Measurements from ENCODE around the gene BBOF1.

Gene BBOF1

DNA sequence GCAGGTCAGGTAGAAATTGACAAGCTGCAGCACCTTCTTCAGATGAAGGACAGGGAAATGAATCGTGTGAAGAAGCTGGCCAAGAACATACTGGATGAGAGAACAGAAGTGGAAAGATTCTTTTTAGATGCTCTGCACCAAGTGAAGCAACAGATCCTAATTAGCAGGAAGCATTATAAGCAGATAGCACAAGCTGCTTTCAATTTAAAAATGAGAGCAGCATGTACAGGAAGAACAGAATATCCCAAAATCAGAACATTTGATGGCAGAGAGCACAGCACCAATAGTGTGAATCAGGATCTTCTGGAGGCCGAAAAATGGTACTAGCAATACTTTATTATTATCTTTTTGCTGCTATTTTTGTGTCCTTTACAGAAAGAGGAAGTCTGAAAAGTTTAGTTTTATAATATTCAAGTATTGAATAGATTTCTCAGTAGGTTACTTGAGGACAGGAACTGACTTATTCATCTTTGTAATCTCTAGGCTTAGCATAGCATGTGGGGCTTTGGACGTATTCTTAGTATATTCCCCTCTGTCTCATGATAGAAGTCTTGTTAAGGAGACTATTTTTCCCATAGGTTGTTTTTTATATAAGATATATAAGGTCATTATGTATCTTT, 30.8 kb downstream of the BBOF1 start:
- DNase-seq (ENCODE audit: insufficient read length, low spot score) = peak; percentile 15
- TF ChIP-seq POLR2AphosphoS5 (IDR thresholded peaks at IDR 0.05; ENCODE audit: low read depth, low read length) = no peak
- peak; percentile 77 for TF ChIP-seq SPI1 (IDR thresholded peaks at IDR 0.05; ENCODE audit: low read depth, low read length)
- no peak for FAIRE-seq

DNA sequence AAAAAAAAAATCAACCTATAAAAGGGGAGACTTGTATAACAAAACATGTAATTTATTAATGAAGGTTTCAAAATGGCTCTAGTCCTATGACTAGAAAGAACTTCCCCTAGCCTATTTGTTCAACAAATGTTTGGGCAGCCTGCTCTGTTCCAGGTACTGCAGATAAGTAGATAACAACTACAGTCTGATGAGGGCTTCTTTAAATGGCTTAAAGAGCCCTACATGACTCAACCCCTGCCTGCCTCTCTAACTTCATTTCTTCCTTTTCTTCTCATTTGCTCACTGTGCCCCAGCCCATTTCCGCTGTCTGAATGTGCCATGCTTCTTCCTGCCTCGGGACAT, 43.6 kb downstream of the BBOF1 start:
- TF ChIP-seq POLR2A (IDR thresholded peaks at IDR 0.05; ENCODE audit: low read depth, low read length) (no peak), POU2F2 (IDR thresholded peaks at IDR 0.05; ENCODE audit: low read depth, low read length) (no peak), POLR2AphosphoS5 (IDR thresholded peaks at IDR 0.05; ENCODE audit: low read depth, low read length) (no peak), SPI1 (IDR thresholded peaks at IDR 0.05; ENCODE audit: low read depth, low read length) (no peak), PAX5 (IDR thresholded peaks at IDR 0.05; ENCODE audit: insufficient read depth, low read length, severe bottlenecking) (no peak), TAF1 (IDR thresholded peaks at IDR 0.05; ENCODE audit: low read depth, low read length) (no peak)
- FAIRE-seq = no peak
- no peak for DNase-seq (ENCODE audit: insufficient read length, low spot score)

DNA sequence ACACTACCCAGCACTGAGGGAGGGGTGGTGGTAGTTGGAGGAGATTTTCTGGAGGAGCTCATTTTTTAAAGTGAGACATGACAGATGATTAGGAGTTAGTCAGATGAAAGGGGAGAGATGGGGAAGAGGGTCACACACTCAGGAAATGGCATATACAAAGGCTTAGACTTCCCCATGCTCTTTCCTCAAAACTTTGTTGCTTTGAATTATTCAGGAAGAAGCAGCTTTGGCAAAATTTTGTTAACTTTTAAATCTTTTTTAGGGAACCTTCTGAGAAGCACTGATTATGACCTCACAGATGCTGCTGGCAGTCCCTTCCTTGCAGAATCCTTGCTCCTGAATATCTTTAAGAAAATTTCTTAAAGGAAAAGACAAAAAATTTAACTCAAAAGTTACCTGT, 45.3 kb downstream of the BBOF1 start:
- FAIRE-seq = no peak
- no peak for DNase-seq (ENCODE audit: insufficient read length, low spot score)
- TF ChIP-seq SPI1 (IDR thresholded peaks at IDR 0.05; ENCODE audit: low read depth, low read length) (no peak), POLR2A (IDR thresholded peaks at IDR 0.05; ENCODE audit: low read depth, low read length) (no peak), TAF1 (IDR thresholded peaks at IDR 0.05; ENCODE audit: low read depth, low read length) (no peak), POLR2AphosphoS5 (IDR thresholded peaks at IDR 0.05; ENCODE audit: low read depth, low read length) (no peak), POU2F2 (IDR thresholded peaks at IDR 0.05; ENCODE audit: low read depth, low read length) (no peak), PAX5 (IDR thresholded peaks at IDR 0.05; ENCODE audit: insufficient read depth, low read length, severe bottlenecking) (no peak)

DNA sequence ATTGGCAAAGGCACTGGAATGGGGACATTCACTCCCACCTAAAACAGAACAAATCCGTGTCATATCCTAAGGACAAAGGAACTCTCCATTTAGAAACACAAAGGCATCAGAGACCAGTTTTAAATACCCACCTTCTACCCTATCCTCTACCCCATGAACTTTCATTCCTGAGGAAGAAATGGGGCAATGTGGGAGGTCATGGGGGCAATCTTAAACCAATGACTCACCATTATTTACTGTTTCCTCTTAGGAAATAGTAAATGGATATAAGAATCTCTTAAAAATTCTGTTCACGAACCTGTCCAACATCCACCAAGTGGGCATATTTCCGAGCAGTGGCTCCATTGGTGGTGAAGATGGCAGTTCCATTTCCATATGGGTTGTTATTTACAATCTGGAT, 45.7 kb downstream of the BBOF1 start:
- DNase-seq (ENCODE audit: insufficient read length, low spot score) (no peak), FAIRE-seq (no peak)
- no peak for TF ChIP-seq TAF1 (IDR thresholded peaks at IDR 0.05; ENCODE audit: low read depth, low read length)
- no peak for TF ChIP-seq POLR2A (IDR thresholded peaks at IDR 0.05; ENCODE audit: low read depth, low read length)
- no peak for TF ChIP-seq PAX5 (IDR thresholded peaks at IDR 0.05; ENCODE audit: insufficient read depth, low read length, severe bottlenecking)
- no peak for TF ChIP-seq POU2F2 (IDR thresholded peaks at IDR 0.05; ENCODE audit: low read depth, low read length)
- TF ChIP-seq POLR2AphosphoS5 (IDR thresholded peaks at IDR 0.05; ENCODE audit: low read depth, low read length) = no peak
- no peak for TF ChIP-seq SPI1 (IDR thresholded peaks at IDR 0.05; ENCODE audit: low read depth, low read length)

DNA sequence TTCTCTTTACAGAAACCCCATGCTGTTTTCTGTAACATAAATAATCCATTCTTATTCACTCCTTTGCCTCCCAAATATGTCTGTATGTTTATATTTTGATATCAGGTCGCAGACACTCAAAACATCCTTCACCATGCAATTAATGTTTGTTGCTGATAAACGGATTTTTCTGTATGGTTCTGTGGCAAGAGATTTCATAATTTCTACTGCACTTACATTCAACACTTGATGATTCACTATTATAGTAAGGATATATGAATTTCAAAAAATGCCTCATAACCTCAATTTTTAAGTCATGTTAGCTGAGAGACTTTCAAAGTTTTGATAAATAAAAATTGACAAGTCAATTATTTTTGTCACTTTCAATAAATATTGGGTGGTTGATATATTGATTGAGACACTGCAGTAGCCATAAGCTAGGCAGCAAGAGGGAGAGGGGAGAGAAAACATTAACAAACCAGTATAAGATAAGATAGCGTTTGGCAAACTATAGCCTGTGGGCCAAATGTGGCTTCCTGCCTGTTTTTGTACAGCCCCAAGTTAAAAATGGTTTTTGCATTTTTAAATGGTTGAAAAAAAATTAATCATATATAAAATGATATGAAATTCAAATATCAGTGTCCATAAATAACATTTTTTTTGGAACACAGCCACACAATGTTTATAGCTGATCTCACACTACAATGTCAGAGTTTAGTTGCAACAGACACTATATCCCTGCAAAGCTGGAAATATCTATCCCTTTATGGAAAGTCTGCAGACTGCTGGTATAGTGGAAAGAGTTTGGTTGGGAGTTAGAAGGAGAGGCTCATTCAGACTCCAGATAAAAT, 46.8 kb downstream of the BBOF1 start:
- DNase-seq (ENCODE audit: insufficient read length, low spot score) (no peak), FAIRE-seq (no peak)
- TF ChIP-seq POU2F2 (IDR thresholded peaks at IDR 0.05; ENCODE audit: low read depth, low read length) = no peak

DNA sequence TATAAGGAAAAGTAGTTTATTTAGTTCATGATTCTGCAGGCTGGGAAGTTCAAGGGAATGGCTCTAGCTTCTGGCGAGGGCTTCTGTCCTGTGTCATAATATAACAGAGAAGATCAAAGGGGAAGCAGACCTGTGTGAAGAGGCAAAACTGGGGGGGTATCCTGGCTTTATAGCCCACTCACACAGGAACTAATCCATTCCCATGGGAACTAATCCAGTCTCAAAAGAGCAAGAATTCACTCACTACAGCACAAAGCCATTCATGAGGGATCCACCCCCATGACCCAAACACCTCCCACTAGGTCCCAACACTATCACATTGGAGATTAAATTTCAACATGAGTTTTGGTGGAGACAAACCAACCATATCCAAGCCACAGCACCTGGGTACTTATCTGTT, 58.3 kb downstream of the BBOF1 start:
- FAIRE-seq = no peak
- TF ChIP-seq POU2F2 (IDR thresholded peaks at IDR 0.05; ENCODE audit: low read depth, low read length) = no peak
- no peak for TF ChIP-seq TAF1 (IDR thresholded peaks at IDR 0.05; ENCODE audit: low read depth, low read length)
- no peak for TF ChIP-seq POLR2AphosphoS5 (IDR thresholded peaks at IDR 0.05; ENCODE audit: low read depth, low read length)
- no peak for TF ChIP-seq SPI1 (IDR thresholded peaks at IDR 0.05; ENCODE audit: low read depth, low read length)
- TF ChIP-seq POLR2A (IDR thresholded peaks at IDR 0.05; ENCODE audit: low read depth, low read length) = no peak
- no peak for TF ChIP-seq PAX5 (IDR thresholded peaks at IDR 0.05; ENCODE audit: insufficient read depth, low read length, severe bottlenecking)
- DNase-seq (ENCODE audit: insufficient read length, low spot score) = no peak

DNA sequence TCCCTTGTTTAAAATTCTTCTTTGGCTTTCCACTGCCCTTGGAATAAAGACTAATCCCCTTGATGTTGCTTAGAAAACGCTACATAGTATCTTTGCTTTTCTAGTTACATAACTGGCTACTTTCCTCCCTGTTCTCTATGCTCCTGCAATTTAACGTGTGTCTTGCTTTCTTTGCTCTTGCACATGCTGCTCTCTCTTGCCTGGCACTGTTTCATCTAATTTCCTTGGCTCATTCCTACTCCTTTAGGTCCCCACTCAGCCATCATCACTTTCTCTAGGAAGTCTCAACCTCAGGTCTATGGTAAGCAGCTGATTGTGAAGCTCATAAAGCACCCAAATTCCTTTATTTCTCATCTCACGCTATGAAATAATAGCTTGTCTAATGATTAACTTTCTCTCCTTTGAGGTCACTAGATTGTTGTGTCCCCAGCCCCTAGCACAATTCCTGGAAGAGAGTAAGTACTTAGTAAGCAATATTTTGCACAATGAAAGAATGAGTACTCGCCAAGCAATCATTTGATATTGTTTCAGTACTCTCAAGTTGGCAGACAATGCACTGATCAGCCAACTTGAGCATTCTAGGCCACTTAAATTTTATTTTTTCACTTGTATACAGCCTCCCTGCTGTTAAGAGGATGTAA, 61.8 kb downstream of the BBOF1 start:
- no peak for FAIRE-seq
- DNase-seq (ENCODE audit: insufficient read length, low spot score) = no peak
- TF ChIP-seq PAX5 (IDR thresholded peaks at IDR 0.05; ENCODE audit: insufficient read depth, low read length, severe bottlenecking) = no peak
- no peak for TF ChIP-seq SPI1 (IDR thresholded peaks at IDR 0.05; ENCODE audit: low read depth, low read length)
- TF ChIP-seq TAF1 (IDR thresholded peaks at IDR 0.05; ENCODE audit: low read depth, low read length) = no peak
- no peak for TF ChIP-seq POLR2AphosphoS5 (IDR thresholded peaks at IDR 0.05; ENCODE audit: low read depth, low read length)
- no peak for TF ChIP-seq POLR2A (IDR thresholded peaks at IDR 0.05; ENCODE audit: low read depth, low read length)
- TF ChIP-seq POU2F2 (IDR thresholded peaks at IDR 0.05; ENCODE audit: low read depth, low read length) = no peak

DNA sequence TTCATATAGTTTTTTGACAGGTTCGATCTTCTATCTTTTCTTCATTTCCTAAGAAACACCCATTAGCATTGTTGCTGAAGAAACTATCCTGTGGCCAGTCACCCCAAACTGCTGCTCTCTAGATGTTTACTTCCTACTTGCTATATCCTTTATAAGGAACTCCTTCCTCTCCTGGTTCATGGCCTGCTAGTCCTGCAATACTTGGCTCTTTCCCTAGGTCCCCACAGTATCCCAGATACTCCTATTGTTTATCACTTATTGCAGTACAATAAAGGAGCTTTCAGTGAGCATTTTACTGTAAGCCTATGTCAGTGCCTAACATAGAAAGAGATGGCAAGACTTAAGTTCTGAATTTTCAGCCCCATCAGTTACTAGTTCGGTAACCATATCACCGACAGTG, 62.3 kb downstream of the BBOF1 start:
- TF ChIP-seq PAX5 (IDR thresholded peaks at IDR 0.05; ENCODE audit: insufficient read depth, low read length, severe bottlenecking) (no peak), SPI1 (IDR thresholded peaks at IDR 0.05; ENCODE audit: low read depth, low read length) (no peak), POU2F2 (IDR thresholded peaks at IDR 0.05; ENCODE audit: low read depth, low read length) (no peak), POLR2A (IDR thresholded peaks at IDR 0.05; ENCODE audit: low read depth, low read length) (no peak), POLR2AphosphoS5 (IDR thresholded peaks at IDR 0.05; ENCODE audit: low read depth, low read length) (no peak), TAF1 (IDR thresholded peaks at IDR 0.05; ENCODE audit: low read depth, low read length) (no peak)
- no peak for FAIRE-seq
- no peak for DNase-seq (ENCODE audit: insufficient read length, low spot score)

DNA sequence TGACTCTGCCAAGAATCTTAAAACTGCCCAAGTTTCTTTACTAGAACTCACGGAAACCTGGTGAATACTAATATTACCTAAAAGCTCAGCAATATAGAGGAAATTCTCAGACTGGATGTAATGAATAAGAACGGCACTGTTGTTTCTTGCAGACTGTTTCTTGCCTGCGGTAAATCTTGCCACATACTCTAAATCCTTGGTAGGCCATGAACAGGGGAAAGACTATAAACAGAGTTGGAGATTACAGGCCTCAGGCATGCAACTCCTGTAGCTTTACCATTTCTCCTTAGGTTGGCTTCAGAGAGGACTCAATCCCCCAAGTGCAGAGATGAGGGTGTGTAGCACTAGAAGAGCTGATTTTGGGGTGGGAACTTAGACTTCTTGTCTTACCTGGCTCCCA, 64.0 kb downstream of the BBOF1 start:
- no peak for DNase-seq (ENCODE audit: insufficient read length, low spot score)
- TF ChIP-seq POLR2AphosphoS5 (IDR thresholded peaks at IDR 0.05; ENCODE audit: low read depth, low read length) (no peak), SPI1 (IDR thresholded peaks at IDR 0.05; ENCODE audit: low read depth, low read length) (no peak), POU2F2 (IDR thresholded peaks at IDR 0.05; ENCODE audit: low read depth, low read length) (no peak), POLR2A (IDR thresholded peaks at IDR 0.05; ENCODE audit: low read depth, low read length) (no peak), PAX5 (IDR thresholded peaks at IDR 0.05; ENCODE audit: insufficient read depth, low read length, severe bottlenecking) (no peak), TAF1 (IDR thresholded peaks at IDR 0.05; ENCODE audit: low read depth, low read length) (no peak)

More for the DNA sequence above, 64.0 kb downstream of the BBOF1 start:
- no peak for FAIRE-seq
